Rectal smooth muscle tissue (tissue), 1 donor: ENCODE data around the gene LGI2.
"Not testable (repeated sequence)": the region's sequence is repeated elsewhere in the genome, so short reads cannot be mapped to it uniquely, and the experiment has no call there.

Source experiments
- H3K27ac ChIP-seq: one replicate; pipeline ENCODE4 v1.7.0; 2013; ENCODE audit warnings: low read depth, low read length, inconsistent platforms
- H3K27me3 ChIP-seq: one replicate; pipeline ENCODE4 v1.7.0; 2013; ENCODE audit warnings: low read length; ENCODE audit not compliant: control insufficient read depth, insufficient read depth
- H3K36me3 ChIP-seq: one replicate; pipeline ENCODE4 v1.7.0; 2013; ENCODE audit warnings: low read length; ENCODE audit not compliant: control insufficient read depth, insufficient read depth
- H3K4me1 ChIP-seq: one replicate; pipeline ENCODE4 v1.7.0; 2013; ENCODE audit warnings: low read length; ENCODE audit not compliant: control insufficient read depth, insufficient read depth
- H3K4me3 ChIP-seq: one replicate; pipeline ENCODE4 v1.7.0; 2013; ENCODE audit warnings: low read length
- H3K9ac ChIP-seq: one replicate; pipeline ENCODE4 v1.7.0; 2013; ENCODE audit warnings: low read length

The LGI2 gene

GRCh38 chr4:25031077-25031621, 403 bp upstream of the LGI2 start:
- no peaks in the 10 kb centered on the region for H3K36me3 ChIP-seq
- peak overlapping the region; percentile 57 for H3K4me3 ChIP-seq
- peak overlapping the region; percentile 49 for H3K27ac ChIP-seq
- H3K9ac ChIP-seq: no peak overlapping the region
- H3K27me3 ChIP-seq: peaks cover 7% of the 10 kb centered on the region
- no peaks in the 10 kb centered on the region for H3K4me1 ChIP-seq

GRCh38 chr4:25029479-25030276, 1.1 kb downstream of the LGI2 start:
- H3K4me1 ChIP-seq: no peaks in the 10 kb centered on the region
- no peaks in the 10 kb centered on the region for H3K36me3 ChIP-seq
- peak overlapping the region; percentile 60 for H3K4me3 ChIP-seq
- H3K27me3 ChIP-seq: peaks cover 7% of the 10 kb centered on the region
- H3K27ac ChIP-seq: no peak overlapping the region
- H3K9ac ChIP-seq: no peak overlapping the region

GRCh38 chr4:25028851-25029250, 1.9 kb downstream of the LGI2 start:
- H3K27ac ChIP-seq: no peak overlapping the region
- H3K27me3 ChIP-seq: peaks cover 7% of the 10 kb centered on the region
- H3K9ac ChIP-seq: no peak overlapping the region
- H3K36me3 ChIP-seq: no peaks in the 10 kb centered on the region
- no peak overlapping the region for H3K4me3 ChIP-seq
- no peaks in the 10 kb centered on the region for H3K4me1 ChIP-seq

GRCh38 chr4:25022766-25023165, 8.0 kb downstream of the LGI2 start:
- Histone ChIP-seq H3K9ac (no peak overlapping the region), H3K27ac (no peak overlapping the region), H3K36me3 (no peaks in the 10 kb centered on the region), H3K4me3 (no peak overlapping the region), H3K4me1 (no peaks in the 10 kb centered on the region), H3K27me3 (no peaks in the 10 kb centered on the region)

GRCh38 chr4:25021216-25021615, 9.5 kb downstream of the LGI2 start:
- Histone ChIP-seq H3K4me1 (no peaks in the 10 kb centered on the region), H3K36me3 (no peaks in the 10 kb centered on the region), H3K9ac (no peak overlapping the region), H3K27ac (no peak overlapping the region), H3K27me3 (no peaks in the 10 kb centered on the region), H3K4me3 (no peak overlapping the region)

GRCh38 chr4:25020236-25020635, 10.5 kb downstream of the LGI2 start:
- H3K27me3 ChIP-seq: no peaks in the 10 kb centered on the region
- no peak overlapping the region for H3K27ac ChIP-seq
- no peak overlapping the region for H3K9ac ChIP-seq
- H3K4me1 ChIP-seq: peaks cover 1% of the 10 kb centered on the region
- H3K36me3 ChIP-seq: no peaks in the 10 kb centered on the region
- no peak overlapping the region for H3K4me3 ChIP-seq

- Histone ChIP-seq H3K36me3 (no peaks in the 10 kb centered on the region), H3K9ac (no peak overlapping the region), H3K27ac (no peak overlapping the region), H3K4me3 (no peak overlapping the region), H3K27me3 (no peaks in the 10 kb centered on the region), H3K4me1 (peaks cover 6% of the 10 kb centered on the region)
These were observed 11.2 kb downstream of the LGI2 start for GRCh38 chr4:25019501-25019900.

GRCh38 chr4:25015012-25015411, 15.7 kb downstream of the LGI2 start:
- H3K9ac ChIP-seq: no peak overlapping the region
- H3K36me3 ChIP-seq: no peaks in the 10 kb centered on the region
- no peak overlapping the region for H3K4me3 ChIP-seq
- peaks cover 15% of the 10 kb centered on the region for H3K4me1 ChIP-seq
- no peaks in the 10 kb centered on the region for H3K27me3 ChIP-seq
- no peak overlapping the region for H3K27ac ChIP-seq

- H3K27ac ChIP-seq: peak overlapping the region; percentile 38
- not testable (repeated sequence) for H3K4me3 ChIP-seq
These were observed 16.1 kb downstream of the LGI2 start for GRCh38 chr4:25014662-25014983.

GRCh38 chr4:25013756-25014661, 16.7 kb downstream of the LGI2 start:
- Histone ChIP-seq H3K36me3 (no peaks in the 10 kb centered on the region), H3K9ac (no peak overlapping the region), H3K4me3 (no peak overlapping the region), H3K4me1 (peaks cover 15% of the 10 kb centered on the region), H3K27me3 (no peaks in the 10 kb centered on the region), H3K27ac (peak overlapping the region; percentile 38)

More at GRCh38 chr4:25014662-25014983, 16.1 kb downstream of the LGI2 start:
- H3K9ac ChIP-seq, H3K27me3 ChIP-seq, H3K36me3 ChIP-seq: not testable (repeated sequence)
- H3K4me1 ChIP-seq: peaks cover 15% of the 10 kb centered on the region

GRCh38 chr4:25012655-25013054, 18.1 kb downstream of the LGI2 start:
- Histone ChIP-seq H3K4me1 (peaks cover 15% of the 10 kb centered on the region), H3K27me3 (no peaks in the 10 kb centered on the region), H3K27ac (peak overlapping the region; percentile 68), H3K36me3 (no peaks in the 10 kb centered on the region), H3K4me3 (no peak overlapping the region), H3K9ac (no peak overlapping the region)

GRCh38 chr4:25011135-25011866, 19.4 kb downstream of the LGI2 start:
- Histone ChIP-seq H3K27me3 (no peaks in the 10 kb centered on the region), H3K27ac (no peak overlapping the region), H3K9ac (no peak overlapping the region), H3K4me3 (no peak overlapping the region), H3K4me1 (peaks cover 15% of the 10 kb centered on the region), H3K36me3 (no peaks in the 10 kb centered on the region)
